GM18499 (cell line): Measurements from ENCODE around the gene CLIP3.

Experiments
- ATAC-seq: cut with Tn5 transposase; IDR thresholded peaks from one replicate; pipeline ENCODE4 v1.9.1; 2021; ENCODE audit warnings: moderate number of reproducible peaks; ENCODE audit not compliant: insufficient read depth, unreplicated experiment

The CLIP3 gene

DNA sequence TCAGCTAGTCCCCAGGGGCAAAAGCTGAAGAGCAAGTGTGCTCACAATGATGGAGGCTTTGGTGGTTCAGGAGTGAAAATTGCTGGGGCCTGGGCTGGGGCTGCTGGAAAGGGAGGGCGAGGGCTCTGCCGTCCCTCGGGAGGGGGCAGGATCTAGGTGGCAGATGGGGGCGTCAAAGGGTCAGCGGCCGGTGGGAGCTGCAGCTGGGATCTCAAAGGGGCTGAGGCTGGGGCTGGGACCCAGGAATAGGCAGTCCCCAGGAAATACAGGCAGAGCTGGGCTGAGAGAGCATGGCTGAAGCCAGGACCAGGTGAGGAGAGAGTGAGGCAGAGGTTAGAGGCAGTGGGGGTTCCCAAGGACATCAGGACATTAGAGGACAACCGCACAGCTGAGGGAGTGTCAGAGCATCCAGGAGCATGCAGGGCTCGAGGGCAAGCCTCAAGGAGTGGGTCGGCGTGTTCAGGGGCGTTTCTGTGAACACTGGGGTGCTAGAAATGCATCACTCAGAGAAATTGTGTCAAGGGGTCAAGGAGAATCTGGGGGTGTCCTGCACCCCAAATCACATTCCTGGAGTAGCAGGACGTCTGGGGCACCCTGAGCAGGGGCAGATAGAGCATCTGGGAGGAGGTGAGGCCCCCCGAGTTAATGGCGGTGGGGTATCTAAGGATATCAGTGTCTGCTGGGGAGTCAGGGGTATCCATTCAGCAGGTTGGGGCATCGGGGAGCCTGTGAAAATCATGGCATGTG is 22.9 kb downstream of the CLIP3 start:
- ATAC-seq, result no peak

GRCh38 chr19:36009220-36009619 is 23.5 kb downstream of the CLIP3 start:
- no peak for ATAC-seq

DNA sequence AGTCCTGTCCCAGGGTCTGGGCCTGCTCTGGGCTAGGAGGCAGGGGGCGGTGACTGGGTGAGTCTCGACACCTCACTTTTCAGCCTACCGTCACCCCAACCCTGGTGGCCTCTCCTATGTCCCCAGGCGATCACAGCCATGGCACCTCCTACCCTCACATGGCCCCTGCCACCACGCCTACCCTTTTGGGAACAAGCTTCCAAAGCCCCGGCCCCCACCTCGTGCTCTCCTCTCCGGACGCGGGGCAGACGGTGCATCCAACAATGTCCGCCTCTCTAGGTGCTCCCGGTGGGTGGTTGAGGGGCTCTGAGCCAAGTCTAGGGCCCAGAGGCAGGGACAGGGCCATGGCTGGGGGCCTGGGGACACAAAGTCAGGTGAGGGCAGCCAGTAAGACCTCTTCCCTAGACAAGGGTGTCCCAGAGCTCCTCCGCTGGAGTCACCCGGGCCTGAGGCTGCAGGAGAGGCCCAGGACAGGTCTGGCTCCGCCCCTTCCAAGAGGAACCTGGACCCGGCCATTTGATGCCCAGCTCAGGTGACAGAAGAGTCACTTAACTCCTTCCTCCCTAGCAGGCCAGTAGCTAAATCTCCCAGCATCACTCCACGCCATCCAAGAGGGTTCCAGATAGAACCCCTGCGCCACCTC is 24.2 kb downstream of the CLIP3 start, which contains the start of gene SYNE4:
Gene SYNE4 (minus strand): TSS at position 478 of the 643 bp plus-strand sequence. CDS start 132 bp downstream, at position 346.
- ATAC-seq, result no peak

DNA sequence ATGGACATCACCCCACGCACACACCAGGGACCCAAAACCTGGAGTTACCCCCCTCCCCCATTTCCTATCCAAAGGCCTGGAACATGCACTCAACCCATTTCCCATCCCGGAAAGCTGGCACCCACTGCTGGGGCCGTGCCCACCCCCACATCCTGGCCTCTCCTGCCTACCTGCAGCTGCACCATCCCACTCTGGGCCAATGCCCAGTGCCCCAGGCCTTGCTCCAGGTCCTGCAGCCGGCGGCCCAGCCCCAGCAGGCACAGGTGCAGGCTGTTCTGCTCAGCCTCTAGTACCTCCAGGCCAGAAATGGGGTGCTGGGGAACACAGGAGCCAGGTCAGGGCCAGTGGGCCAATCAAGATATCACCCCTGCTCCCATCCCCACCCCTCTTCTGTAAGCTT is 25.7 kb downstream of the CLIP3 start:
- ATAC-seq, result no peak

DNA sequence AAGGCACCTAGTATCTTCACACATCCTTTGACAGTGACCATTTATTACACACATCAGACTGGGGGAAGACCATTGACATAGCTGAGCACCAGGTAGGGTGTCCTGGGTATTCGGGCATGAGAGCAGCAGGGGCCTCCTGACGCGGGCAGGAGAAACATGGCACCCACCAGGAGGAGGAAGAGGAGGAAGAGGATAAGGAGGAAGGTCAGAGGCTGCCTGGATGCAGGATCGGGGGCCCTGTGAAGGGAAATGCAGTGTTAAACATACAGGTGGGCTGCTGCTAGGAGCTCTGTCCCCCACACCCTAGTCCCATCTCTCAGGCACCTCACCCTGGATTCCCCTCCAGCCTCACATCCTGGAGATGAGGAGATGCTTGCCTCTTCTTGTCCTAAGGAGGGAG is 29.4 kb downstream of the CLIP3 start:
- no peak for ATAC-seq

DNA sequence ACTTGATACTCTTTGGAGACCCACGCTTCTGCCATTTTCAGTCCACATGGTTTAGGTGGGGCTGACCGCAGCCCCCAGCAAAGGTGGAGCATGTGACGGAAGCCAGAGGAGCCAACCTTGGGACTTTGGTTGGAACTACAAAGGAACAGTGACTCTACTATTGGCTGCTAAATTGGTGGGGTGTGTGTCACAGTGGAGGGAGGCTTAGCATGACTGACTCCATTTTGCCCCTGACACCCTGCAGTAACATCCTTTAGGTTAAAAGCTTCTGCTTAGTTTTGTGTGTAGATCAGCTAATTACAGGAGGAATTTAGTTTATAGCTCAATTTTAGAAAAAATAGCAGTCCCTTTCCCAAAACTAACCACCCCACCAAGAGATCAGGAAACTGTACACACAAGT is 31.1 kb downstream of the CLIP3 start:
- ATAC-seq, result no peak

DNA sequence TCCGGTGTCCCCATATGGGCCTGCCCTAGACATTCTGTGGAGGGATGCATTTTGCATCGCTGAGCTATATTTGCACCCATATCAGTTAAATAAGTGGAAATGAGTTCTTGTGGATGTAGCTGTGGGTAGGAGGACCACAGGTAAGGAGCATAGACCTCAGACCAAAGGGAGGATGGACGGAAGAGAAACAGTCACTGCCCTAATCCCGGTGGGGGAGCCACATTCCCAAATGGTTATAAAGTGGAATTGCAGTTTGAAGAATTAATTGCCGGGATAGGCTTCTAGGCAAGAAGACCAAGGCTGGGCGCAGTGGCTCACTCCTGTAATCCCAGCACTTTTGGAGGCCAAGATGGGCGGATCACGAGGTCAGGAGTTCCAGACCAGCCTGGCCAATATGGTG is 35.9 kb downstream of the CLIP3 start:
- ATAC-seq, result no peak

- peak; percentile 51 for ATAC-seq
Measured at GRCh38 chr19:35995048-35995993, 37.4 kb downstream of the CLIP3 start, which contains the start of gene SDHAF1. SDHAF1 (plus strand) TSS chr19:35995188; CDS start chr19:35995275, 87 bp downstream.

GRCh38 chr19:35993923-35994598 is 38.6 kb downstream of the CLIP3 start:
- no peak for ATAC-seq

DNA sequence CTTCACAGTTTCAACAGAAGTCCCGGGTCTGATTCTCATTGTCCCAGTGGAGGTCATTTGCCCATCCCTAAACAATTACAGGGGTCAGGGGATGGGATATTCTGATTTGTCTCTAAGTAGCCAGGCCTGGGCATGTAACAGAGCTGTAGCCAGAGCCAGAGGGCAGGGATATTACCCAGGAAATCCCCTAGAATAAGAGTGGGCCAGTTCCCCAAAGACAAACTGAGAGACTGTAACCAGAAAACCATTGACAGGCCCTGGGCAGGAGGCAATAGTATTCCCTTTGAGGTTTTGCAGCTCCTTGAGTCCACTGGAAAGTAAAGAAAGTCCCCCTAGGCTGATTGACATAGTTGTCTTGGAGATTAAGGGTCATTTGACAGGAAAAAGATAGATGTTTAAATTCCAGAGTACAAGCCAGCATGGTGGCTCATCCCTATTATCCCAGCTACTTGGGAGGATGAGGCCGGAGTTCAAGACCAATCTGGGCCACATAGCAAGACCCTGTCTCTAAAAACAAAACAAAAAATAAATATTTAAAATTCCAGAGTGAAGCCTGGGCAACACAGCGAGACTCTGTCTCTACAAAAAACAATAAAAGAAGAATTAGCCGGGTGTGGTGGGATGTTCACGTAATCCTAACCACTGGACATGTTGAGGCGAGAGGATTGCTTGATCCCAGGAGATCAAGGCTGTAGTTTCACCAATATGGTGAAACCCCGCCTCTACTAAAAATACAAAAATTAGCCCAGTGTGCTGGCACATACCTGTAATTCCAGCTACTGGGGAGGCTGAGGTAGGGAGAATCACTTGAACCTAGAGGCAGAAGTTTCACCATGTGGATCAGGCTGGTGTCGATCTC is 39.5 kb downstream of the CLIP3 start:
- no peak for ATAC-seq

- no peak for ATAC-seq
Measured at GRCh38 chr19:35991731-35992450, 40.8 kb downstream of the CLIP3 start.

DNA sequence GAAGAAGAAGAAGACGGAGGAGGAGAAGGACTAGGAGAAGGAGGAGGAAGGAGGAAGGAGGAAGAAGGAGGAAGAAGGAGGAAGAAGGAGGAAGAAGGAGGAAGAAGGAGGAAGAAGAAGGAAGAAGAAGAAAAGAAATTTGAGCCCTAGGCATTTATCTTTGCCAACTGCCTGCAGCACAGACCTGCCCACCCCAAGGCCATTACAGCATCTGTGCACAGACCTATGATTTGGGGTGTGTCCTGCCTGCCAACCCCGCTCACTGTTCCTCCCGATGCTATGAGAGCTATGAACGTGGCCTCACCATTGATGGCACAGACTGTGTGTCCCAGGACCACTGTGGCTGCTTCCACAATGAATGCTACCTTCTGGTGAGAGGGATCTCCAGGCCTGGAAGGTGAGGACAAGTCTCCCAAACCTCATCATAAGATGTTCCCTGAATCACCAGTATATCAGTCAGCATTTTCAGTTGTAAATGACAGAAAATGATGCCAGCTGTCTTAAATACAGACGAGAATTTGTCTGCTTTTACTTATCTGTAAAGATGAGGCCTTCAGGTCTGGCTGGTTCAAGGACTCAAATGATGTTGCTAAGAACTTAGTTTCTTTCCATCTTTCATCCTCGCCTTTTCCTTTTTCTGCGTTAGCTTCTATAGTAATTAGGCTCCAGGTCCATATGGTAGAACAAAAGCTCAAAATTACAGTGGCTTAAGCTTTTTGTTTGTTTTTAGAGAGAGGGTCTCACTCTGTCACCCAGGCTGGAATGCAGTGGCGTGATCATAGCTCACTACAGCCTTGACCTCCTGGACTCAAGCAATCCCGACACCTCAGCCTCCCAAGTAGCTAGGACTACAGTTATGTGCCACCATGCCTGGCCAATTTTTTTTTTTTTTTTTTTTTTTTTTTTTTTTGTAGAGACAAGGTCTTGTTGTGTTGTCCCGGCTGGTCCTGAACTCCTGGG is 41.6 kb downstream of the CLIP3 start:
- ATAC-seq, result no peak

DNA sequence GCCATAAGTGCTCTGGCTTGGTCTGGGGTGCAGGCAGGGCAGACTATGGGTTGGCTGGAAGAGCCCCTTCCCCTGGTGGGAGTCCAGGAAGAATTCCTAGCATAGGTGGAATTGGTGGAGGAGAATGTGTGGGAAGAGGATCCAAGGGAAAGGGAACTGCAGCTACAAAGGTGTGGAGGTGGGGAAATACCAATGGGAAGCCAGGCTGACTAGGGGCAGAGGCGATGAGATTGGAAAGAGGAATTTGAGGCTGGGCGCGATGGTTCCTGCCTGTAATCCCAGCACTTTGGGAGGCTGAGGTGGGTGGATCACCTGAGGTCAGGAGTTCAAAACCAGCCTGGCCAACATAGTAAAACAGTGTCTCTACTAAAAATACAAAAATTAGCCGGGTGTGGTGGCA is 42.5 kb downstream of the CLIP3 start:
- ATAC-seq, result no peak

- no peak for ATAC-seq
Measured at GRCh38 chr19:35988824-35989223, 43.8 kb downstream of the CLIP3 start.

DNA sequence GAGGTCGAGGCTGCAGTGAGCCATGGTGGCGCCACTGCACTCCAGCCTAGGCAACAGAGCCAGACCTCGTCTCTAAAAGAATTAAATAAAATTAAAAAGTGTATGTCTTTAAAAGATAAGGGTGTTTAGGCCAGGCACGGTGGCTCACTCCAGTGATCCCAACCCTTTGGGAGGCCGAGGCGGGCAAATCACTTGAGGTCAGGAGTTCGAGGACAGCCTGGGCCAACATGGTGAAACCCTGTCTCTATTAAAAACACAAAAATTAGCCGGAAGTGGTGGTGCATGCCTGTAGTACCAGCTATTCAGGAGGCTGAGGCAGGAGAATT is 45.1 kb downstream of the CLIP3 start:
- ATAC-seq, result no peak

DNA sequence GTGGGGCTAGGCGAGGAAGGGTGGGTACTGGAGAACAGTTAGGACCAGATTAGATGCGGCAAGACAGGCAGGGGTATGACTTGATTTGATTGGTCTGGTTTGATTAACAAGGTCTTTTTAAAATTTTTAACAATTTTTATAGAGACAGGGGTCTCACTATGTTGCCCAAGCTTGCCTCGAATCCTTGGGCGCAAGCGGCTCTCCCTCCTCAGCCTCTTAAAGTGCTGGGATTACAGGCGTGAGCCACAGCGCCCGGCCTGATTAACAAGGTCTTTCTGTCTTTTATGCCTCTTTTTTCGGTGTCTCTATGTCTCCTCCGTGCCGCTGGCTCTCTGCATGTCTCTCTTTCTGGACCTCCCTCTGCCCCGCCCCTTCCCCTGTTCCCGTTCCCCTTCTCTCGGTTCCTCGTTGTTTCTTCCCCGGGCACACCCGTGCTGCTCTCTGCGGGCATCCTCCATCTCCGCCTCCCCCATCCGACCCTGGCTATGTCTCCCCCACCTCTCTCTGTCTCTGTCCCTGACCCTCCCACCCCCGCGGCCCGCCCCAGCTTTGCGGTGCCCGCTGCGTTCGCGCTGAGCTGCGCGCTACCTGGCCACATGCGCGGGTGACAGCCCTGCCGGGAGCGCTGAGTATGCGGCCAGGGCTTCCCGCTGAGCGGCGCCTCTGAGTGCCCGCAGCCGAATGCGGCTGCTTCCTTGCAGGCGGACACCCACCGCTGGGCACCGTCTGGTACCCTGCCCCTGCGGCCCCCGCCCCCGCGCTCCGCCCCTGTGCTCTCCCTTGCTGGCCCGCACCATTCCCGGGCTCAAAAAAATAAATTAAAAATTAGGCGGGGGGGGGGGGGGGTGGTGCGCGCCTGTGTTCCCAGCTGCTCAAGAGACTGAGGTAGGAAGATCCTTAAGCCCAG is 45.8 kb downstream of the CLIP3 start:
- no peak for ATAC-seq

DNA sequence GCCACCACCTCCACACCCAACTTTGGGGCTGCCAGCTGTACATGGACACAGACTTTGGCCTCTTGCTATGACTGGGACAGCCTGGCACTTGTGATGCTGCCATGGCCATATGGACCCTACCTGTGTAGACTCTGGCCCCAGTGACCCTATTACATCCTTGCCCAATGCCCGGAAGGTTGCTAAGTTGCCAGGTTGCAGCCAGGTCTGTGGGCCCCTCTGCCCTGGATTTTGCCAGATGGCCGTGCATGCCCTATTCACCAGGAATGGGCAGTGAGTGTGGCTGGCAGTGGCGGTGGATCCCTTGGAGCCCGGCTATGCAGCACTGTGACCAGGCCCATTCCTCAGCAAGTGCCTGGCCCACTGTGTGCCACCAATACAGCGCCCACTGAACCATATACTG is 46.6 kb downstream of the CLIP3 start:
- ATAC-seq, result no peak
